HEK293 (cell line): ENCODE data around the gene ZNF202.

ENCODE experiments used
- CTCF ChIA-PET: fragments of 350-600 bp; formaldehyde crosslinking; extraction: SDS; loops from one replicate; lab custom pipeline; 2021; ENCODE audit warnings: antibody characterized with exemption; lab: Yijun Ruan, JAX
- POLR2A ChIA-PET: fragments of 300-600 bp; formaldehyde crosslinking; extraction: SDS; loops from one replicate; lab custom pipeline; 2020; ENCODE audit warnings: antibody characterized with exemption, inconsistent platforms; lab: Yijun Ruan, JAX
- H3K27ac ChIP-seq: fragments of 200-500 bp; sonication (Bioruptor generic); 2 replicates; pipeline ENCODE4 v1.5.1; 2014; ENCODE audit warnings: low read depth, low read length, control low read depth, inconsistent platforms; ENCODE audit errors: extremely low read depth
- H3K36me3 ChIP-seq, 2 experiments: fragments of 200-500 bp in 1 of 2; sonication (Bioruptor generic) in 1 of 2; 1 replicate in 1 of 2; 2 replicates in 1 of 2; pipeline ENCODE4 v1.5.1; 2014 to 2017; ENCODE audit warnings: inconsistent platforms in 2 of 2, low read length in 2 of 2; ENCODE audit not compliant: control insufficient read depth in 2 of 2, insufficient read depth in 1 of 2
- H3K4me1 ChIP-seq: fragments of 200-500 bp; sonication (Bioruptor generic); 2 replicates; pipeline ENCODE4 v1.5.1; 2014; ENCODE audit warnings: mild to moderate bottlenecking, low read length, inconsistent platforms; ENCODE audit not compliant: control insufficient read depth, insufficient read depth
- H3K4me3 ChIP-seq: 2 replicates; pipeline ENCODE4 v1.5.1; 2011; ENCODE audit warnings: low read depth, mild to moderate bottlenecking, control low read depth, low read length, moderate library complexity
- H3K9me3 ChIP-seq: fragments of 200-500 bp; sonication (Bioruptor generic); 2 replicates; pipeline ENCODE4 v1.5.1; 2014; ENCODE audit warnings: low read depth, low read length, inconsistent platforms; ENCODE audit not compliant: control insufficient read depth, insufficient read depth
- EGR2 ChIP-seq: fragments of 450-650 bp; formaldehyde crosslinking; IDR thresholded peaks from 2 replicates; pipeline ENCODE4 v1.5.1; 2016; ENCODE audit warnings: low read depth, missing biosample characterization, missing genetic modification characterization
- GLI2 ChIP-seq: fragments of 450-650 bp; formaldehyde crosslinking; IDR thresholded peaks from 2 replicates; pipeline ENCODE4; 2017; ENCODE audit warnings: missing biosample characterization, missing genetic modification characterization, low read depth, borderline replicate concordance
- SETDB1 ChIP-seq: IDR thresholded peaks from one replicate; pipeline ENCODE4 v1.6.1; 2017; ENCODE audit warnings: mild to moderate bottlenecking, low read length, moderate library complexity, mixed read lengths; ENCODE audit not compliant: insufficient read length
- ZFP69B ChIP-seq: fragments of 450-650 bp; formaldehyde crosslinking; IDR thresholded peaks from 2 replicates; pipeline ENCODE4 v1.5.1; 2016; ENCODE audit warnings: missing biosample characterization, missing genetic modification characterization
- ZNF10 ChIP-seq: fragments of 450-650 bp; formaldehyde crosslinking; IDR thresholded peaks from 2 replicates; pipeline ENCODE4 v1.5.1; 2017; ENCODE audit warnings: missing biosample characterization, missing genetic modification characterization
- ZNF140 ChIP-seq: fragments of 450-650 bp; formaldehyde crosslinking; IDR thresholded peaks from 2 replicates; pipeline ENCODE4 v1.5.1; 2016; ENCODE audit warnings: missing biosample characterization, missing genetic modification characterization
- ZNF146 ChIP-seq: fragments of 450-650 bp; formaldehyde crosslinking; IDR thresholded peaks from 2 replicates; pipeline ENCODE4 v1.5.1; 2016; ENCODE audit warnings: missing biosample characterization, missing genetic modification characterization
- ZNF184 ChIP-seq: fragments of 450-650 bp; IDR thresholded peaks from 2 replicates; pipeline ENCODE4 v1.5.1; 2018; ENCODE audit warnings: missing biosample characterization, mild to moderate bottlenecking, missing genetic modification characterization
- ZNF2 ChIP-seq: fragments of 450-650 bp; formaldehyde crosslinking; IDR thresholded peaks from 2 replicates; pipeline ENCODE4 v1.5.1; 2016; ENCODE audit warnings: missing biosample characterization, missing genetic modification characterization
- ZNF274 ChIP-seq, 2 experiments: fragments of 200-500 bp in 1 of 2; fragments of 450-650 bp in 1 of 2; sonication (Bioruptor generic) in 1 of 2; formaldehyde crosslinking in 1 of 2; IDR thresholded peaks; 2 replicates each; pipeline versions ENCODE4 v1.5.1 to v1.6.1; 2014 to 2016; ENCODE audit warnings: borderline replicate concordance in 1 of 2, inconsistent platforms in 1 of 2, low read length in 1 of 2, missing biosample characterization in 1 of 2, missing genetic modification characterization in 1 of 2
- ZNF350 ChIP-seq: fragments of 450-650 bp; formaldehyde crosslinking; IDR thresholded peaks from 2 replicates; pipeline ENCODE4 v1.5.0; 2017; ENCODE audit warnings: missing biosample characterization, mild to moderate bottlenecking, missing genetic modification characterization
- ZNF366 ChIP-seq: fragments of 450-650 bp; formaldehyde crosslinking; conservative IDR thresholded peaks from 2 replicates; pipeline ENCODE4 v1.5.1; 2016; ENCODE audit warnings: missing biosample characterization, missing genetic modification characterization
- ZNF558 ChIP-seq: fragments of 450-650 bp; formaldehyde crosslinking; IDR thresholded peaks from 2 replicates; pipeline ENCODE4 v1.5.1; 2016; ENCODE audit warnings: missing biosample characterization, missing genetic modification characterization
- ZNF600 ChIP-seq: fragments of 450-650 bp; formaldehyde crosslinking; IDR thresholded peaks from 2 replicates; pipeline ENCODE4 v1.5.1; 2016; ENCODE audit warnings: missing biosample characterization, missing genetic modification characterization
- ZNF629 ChIP-seq: fragments of 450-650 bp; formaldehyde crosslinking; IDR thresholded peaks from 2 replicates; pipeline ENCODE4 v1.5.1; 2017; ENCODE audit warnings: missing biosample characterization, missing genetic modification characterization
- ZNF792 ChIP-seq: fragments of 450-650 bp; formaldehyde crosslinking; IDR thresholded peaks from 2 replicates; pipeline ENCODE4 v1.5.1; 2016; ENCODE audit warnings: missing biosample characterization, missing genetic modification characterization
- ZSCAN16 ChIP-seq: fragments of 450-650 bp; formaldehyde crosslinking; IDR thresholded peaks from 2 replicates; pipeline ENCODE4 v1.5.1; 2016; ENCODE audit warnings: missing biosample characterization, missing genetic modification characterization
- TF ChIP-seq, protein P1 (sequence below): fragments of 450-650 bp; formaldehyde crosslinking; IDR thresholded peaks from 2 replicates; pipeline ENCODE4 v1.5.1; 2016; ENCODE audit warnings: missing biosample characterization, missing genetic modification characterization
- TF ChIP-seq, protein P2 (sequence below): IDR thresholded peaks from 2 replicates; pipeline ENCODE4 v1.6.1; 2011; ENCODE audit warnings: mild to moderate bottlenecking, low read depth, low read length, borderline replicate concordance
- TF ChIP-seq, protein P3 (sequence below): fragments of 450-650 bp; formaldehyde crosslinking; IDR thresholded peaks from 2 replicates; pipeline ENCODE4 v1.5.1; 2016; ENCODE audit warnings: missing biosample characterization, missing genetic modification characterization
- TF ChIP-seq, protein P4 (sequence below): fragments of 450-650 bp; formaldehyde crosslinking; conservative IDR thresholded peaks from 2 replicates; pipeline ENCODE4 v1.5.1; 2016; ENCODE audit warnings: low read depth, missing biosample characterization, missing genetic modification characterization
- TF ChIP-seq, protein P5 (sequence below): fragments of 450-650 bp; formaldehyde crosslinking; IDR thresholded peaks from 2 replicates; pipeline ENCODE4 v1.5.1; 2017; ENCODE audit warnings: missing biosample characterization, missing genetic modification characterization
- TF ChIP-seq, protein P6 (sequence below): fragments of 450-650 bp; formaldehyde crosslinking; IDR thresholded peaks from 2 replicates; pipeline ENCODE4 v1.5.1; 2016; ENCODE audit warnings: missing biosample characterization, missing genetic modification characterization

Gene ZNF202

DNA sequence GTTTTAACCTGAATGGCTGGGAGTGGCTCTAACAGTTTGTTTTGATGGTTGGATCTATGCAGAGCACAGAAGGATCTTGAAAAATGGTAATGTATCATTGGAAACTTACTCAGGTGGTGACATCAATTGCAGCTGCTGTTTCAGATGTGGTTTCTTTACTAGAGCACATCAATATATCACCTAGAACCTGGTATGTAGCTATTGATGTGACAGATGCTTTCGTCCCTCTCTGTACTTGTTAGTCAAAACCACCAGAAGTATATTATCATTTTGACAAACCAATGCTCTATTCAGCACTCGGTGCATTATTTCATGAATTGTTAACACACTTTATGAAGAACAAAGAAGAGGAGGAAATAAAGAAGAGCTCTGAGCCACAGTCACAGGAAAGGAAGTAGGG is 60.4 kb downstream of the ZNF202 start (continued):
- TF ChIP-seq, protein P1, sequence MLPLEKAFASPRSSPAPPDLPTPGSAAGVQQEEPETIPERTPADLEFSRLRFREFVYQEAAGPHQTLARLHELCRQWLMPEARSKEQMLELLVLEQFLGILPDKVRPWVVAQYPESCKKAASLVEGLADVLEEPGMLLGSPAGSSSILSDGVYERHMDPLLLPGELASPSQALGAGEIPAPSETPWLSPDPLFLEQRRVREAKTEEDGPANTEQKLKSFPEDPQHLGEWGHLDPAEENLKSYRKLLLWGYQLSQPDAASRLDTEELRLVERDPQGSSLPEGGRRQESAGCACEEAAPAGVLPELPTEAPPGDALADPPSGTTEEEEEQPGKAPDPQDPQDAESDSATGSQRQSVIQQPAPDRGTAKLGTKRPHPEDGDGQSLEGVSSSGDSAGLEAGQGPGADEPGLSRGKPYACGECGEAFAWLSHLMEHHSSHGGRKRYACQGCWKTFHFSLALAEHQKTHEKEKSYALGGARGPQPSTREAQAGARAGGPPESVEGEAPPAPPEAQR (tag by site-specific recombination), result no peak
- no peak for TF ChIP-seq ZNF558 (tag by site-specific recombination)
- TF ChIP-seq ZNF10 (tag by site-specific recombination), result no peak
- TF ChIP-seq, all 188 proteins: peak for 0

DNA sequence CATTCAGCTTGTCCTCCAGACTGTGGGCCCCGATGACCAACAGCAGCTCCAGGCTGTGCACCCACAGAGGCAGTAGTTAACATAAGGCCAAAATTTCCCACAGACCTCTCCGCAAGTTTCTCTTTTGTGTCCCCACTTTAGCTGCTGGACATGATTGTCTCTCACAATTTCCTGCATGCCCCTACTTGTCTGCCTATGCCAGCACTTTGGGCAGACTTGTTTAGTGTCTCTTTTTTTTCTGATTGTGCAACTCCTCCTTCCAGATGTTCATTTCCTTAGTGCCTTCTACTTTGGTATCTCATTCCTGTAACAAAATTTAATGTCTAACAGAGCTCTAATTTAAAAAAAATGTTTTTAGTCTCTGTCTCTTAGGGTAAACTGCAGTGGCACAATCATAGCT is 63.2 kb downstream of the ZNF202 start:
- no peaks in the 10 kb centered on the region for H3K4me1 ChIP-seq
- POLR2A ChIA-PET, result no interaction called here
- CTCF ChIA-PET, result interaction anchor here (1.0 kb wide), 1 partner anchor 275 kb away, joined by 4 read pairs; no protein-coding TSS in a partner anchor
- no peaks in the 10 kb centered on the region for H3K36me3 ChIP-seq
- no peak overlapping the region for H3K4me3 ChIP-seq
- no peak for TF ChIP-seq ZNF184 (tag by site-specific recombination)
- TF ChIP-seq, protein P2, sequence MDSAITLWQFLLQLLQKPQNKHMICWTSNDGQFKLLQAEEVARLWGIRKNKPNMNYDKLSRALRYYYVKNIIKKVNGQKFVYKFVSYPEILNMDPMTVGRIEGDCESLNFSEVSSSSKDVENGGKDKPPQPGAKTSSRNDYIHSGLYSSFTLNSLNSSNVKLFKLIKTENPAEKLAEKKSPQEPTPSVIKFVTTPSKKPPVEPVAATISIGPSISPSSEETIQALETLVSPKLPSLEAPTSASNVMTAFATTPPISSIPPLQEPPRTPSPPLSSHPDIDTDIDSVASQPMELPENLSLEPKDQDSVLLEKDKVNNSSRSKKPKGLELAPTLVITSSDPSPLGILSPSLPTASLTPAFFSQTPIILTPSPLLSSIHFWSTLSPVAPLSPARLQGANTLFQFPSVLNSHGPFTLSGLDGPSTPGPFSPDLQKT, result no peak
- no peak for TF ChIP-seq ZNF140 (tag by site-specific recombination)
- no peak for TF ChIP-seq ZNF600 (tag by site-specific recombination)
- TF ChIP-seq ZNF274 (IDR thresholded peaks at IDR 0.05; ENCODE audit: low read length), result no peak
- TF ChIP-seq ZNF274 (tag by site-specific recombination; IDR thresholded peaks at IDR 0.05; ENCODE audit: borderline replicate concordance), result no peak
- TF ChIP-seq ZFP69B (tag by site-specific recombination), result no peak
- no peak for TF ChIP-seq ZNF350 (tag by site-specific recombination)
- no peak for TF ChIP-seq ZSCAN16 (tag by site-specific recombination)
- TF ChIP-seq, protein P3, sequence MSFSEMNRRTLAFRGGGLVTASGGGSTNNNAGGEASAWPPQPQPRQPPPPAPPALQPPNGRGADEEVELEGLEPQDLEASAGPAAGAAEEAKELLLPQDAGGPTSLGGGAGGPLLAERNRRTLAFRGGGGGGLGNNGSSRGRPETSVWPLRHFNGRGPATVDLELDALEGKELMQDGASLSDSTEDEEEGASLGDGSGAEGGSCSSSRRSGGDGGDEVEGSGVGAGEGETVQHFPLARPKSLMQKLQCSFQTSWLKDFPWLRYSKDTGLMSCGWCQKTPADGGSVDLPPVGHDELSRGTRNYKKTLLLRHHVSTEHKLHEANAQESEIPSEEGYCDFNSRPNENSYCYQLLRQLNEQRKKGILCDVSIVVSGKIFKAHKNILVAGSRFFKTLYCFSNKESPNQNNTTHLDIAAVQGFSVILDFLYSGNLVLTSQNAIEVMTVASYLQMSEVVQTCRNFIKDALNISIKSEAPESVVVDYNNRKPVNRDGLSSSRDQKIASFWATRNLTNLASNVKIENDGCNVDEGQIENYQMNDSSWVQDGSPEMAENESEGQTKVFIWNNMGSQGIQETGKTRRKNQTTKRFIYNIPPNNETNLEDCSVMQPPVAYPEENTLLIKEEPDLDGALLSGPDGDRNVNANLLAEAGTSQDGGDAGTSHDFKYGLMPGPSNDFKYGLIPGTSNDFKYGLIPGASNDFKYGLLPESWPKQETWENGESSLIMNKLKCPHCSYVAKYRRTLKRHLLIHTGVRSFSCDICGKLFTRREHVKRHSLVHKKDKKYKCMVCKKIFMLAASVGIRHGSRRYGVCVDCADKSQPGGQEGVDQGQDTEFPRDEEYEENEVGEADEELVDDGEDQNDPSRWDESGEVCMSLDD (tag by site-specific recombination), result no peak
- TF ChIP-seq, protein P4, sequence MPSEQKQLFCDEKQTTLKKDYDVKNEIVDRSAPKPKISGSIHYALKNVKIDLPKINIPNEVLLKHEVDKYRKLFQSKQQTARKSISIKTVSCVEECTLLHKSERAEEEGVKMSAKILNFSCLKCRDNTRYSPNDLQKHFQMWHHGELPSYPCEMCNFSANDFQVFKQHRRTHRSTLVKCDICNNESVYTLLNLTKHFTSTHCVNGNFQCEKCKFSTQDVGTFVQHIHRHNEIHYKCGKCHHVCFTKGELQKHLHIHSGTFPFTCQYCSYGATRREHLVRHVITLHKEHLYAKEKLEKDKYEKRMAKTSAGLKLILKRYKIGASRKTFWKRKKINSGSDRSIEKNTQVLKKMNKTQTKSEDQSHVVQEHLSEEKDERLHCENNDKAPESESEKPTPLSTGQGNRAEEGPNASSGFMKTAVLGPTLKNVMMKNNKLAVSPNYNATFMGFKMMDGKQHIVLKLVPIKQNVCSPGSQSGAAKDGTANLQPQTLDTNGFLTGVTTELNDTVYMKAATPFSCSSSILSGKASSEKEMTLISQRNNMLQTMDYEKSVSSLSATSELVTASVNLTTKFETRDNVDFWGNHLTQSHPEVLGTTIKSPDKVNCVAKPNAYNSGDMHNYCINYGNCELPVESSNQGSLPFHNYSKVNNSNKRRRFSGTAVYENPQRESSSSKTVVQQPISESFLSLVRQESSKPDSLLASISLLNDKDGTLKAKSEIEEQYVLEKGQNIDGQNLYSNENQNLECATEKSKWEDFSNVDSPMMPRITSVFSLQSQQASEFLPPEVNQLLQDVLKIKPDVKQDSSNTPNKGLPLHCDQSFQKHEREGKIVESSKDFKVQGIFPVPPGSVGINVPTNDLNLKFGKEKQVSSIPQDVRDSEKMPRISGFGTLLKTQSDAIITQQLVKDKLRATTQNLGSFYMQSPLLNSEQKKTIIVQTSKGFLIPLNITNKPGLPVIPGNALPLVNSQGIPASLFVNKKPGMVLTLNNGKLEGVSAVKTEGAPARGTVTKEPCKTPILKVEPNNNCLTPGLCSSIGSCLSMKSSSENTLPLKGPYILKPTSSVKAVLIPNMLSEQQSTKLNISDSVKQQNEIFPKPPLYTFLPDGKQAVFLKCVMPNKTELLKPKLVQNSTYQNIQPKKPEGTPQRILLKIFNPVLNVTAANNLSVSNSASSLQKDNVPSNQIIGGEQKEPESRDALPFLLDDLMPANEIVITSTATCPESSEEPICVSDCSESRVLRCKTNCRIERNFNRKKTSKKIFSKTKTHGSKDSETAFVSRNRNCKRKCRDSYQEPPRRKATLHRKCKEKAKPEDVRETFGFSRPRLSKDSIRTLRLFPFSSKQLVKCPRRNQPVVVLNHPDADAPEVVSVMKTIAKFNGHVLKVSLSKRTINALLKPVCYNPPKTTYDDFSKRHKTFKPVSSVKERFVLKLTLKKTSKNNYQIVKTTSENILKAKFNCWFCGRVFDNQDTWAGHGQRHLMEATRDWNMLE (tag by site-specific recombination), result no peak
- TF ChIP-seq, protein P5, sequence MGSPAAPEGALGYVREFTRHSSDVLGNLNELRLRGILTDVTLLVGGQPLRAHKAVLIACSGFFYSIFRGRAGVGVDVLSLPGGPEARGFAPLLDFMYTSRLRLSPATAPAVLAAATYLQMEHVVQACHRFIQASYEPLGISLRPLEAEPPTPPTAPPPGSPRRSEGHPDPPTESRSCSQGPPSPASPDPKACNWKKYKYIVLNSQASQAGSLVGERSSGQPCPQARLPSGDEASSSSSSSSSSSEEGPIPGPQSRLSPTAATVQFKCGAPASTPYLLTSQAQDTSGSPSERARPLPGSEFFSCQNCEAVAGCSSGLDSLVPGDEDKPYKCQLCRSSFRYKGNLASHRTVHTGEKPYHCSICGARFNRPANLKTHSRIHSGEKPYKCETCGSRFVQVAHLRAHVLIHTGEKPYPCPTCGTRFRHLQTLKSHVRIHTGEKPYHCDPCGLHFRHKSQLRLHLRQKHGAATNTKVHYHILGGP (tag by site-specific recombination), result no peak
- no peak for TF ChIP-seq SETDB1
- TF ChIP-seq ZNF366 (tag by site-specific recombination), result no peak
- TF ChIP-seq, protein P6, sequence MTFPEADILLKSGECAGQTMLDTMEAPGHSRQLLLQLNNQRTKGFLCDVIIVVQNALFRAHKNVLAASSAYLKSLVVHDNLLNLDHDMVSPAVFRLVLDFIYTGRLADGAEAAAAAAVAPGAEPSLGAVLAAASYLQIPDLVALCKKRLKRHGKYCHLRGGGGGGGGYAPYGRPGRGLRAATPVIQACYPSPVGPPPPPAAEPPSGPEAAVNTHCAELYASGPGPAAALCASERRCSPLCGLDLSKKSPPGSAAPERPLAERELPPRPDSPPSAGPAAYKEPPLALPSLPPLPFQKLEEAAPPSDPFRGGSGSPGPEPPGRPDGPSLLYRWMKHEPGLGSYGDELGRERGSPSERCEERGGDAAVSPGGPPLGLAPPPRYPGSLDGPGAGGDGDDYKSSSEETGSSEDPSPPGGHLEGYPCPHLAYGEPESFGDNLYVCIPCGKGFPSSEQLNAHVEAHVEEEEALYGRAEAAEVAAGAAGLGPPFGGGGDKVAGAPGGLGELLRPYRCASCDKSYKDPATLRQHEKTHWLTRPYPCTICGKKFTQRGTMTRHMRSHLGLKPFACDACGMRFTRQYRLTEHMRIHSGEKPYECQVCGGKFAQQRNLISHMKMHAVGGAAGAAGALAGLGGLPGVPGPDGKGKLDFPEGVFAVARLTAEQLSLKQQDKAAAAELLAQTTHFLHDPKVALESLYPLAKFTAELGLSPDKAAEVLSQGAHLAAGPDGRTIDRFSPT (tag by site-specific recombination), result no peak
- TF ChIP-seq GLI2, result no peak
- TF ChIP-seq ZNF792 (tag by site-specific recombination), result no peak
- no peak for TF ChIP-seq ZNF146 (tag by site-specific recombination)
- no peak for TF ChIP-seq ZNF629 (tag by site-specific recombination)
- TF ChIP-seq ZNF2, result no peak
- TF ChIP-seq EGR2, result no peak
- TF ChIP-seq, all 188 proteins: peak for 0
- Histone ChIP-seq H3K27ac (no peak overlapping the region), H3K9me3 (no peaks in the 10 kb centered on the region)
